OCI-LY7 (cell line): ENCODE results near the gene TMEM119. TPM values are rescaled to one million over a fixed set of nuclear protein-coding genes. Genes with fewer than 3 reads are reported as not detected.

Source experiments
- BruUV-seq: library from RNA; stranded (reverse); fragments of 400-500 nt; replicated peaks from 2 replicates; lab custom pipeline; 2021; lab: Mats Ljungman, UMichigan
- CTCF ChIA-PET: fragments of 300-600 bp; sonication (Branson Sonifier 250); formaldehyde crosslinking; loops from one replicate; lab custom pipeline; 2022; ENCODE audit warnings: antibody characterized with exemption; ENCODE audit not compliant: unreplicated experiment; lab: Charles Lee
- POLR2A ChIA-PET: fragments of 300-600 bp; sonication (Branson Sonifier 250); formaldehyde crosslinking; loops from one replicate; lab custom pipeline; 2022; ENCODE audit warnings: antibody characterized with exemption; lab: Charles Lee
- DNase-seq: peaks from one replicate; pipeline ENCODE4 v3.0.0-alpha.2; 2015; ENCODE audit warnings: low spot score
- H2AFZ ChIP-seq: fragments of 200-600 bp; sonication (generic), shearing (Covaris generic); 2 replicates; pipeline ENCODE4 v1.6.1; 2014; ENCODE audit warnings: mild to moderate bottlenecking, antibody characterized with exemption, low read length, moderate library complexity
- H3K27ac ChIP-seq: fragments of 200-600 bp; sonication (generic); 2 replicates; pipeline ENCODE4 v1.5.1; 2014; ENCODE audit warnings: mixed run types, low read depth, mild to moderate bottlenecking, moderate library complexity, low read length, inconsistent platforms; ENCODE audit not compliant: poor library complexity, severe bottlenecking
- H3K36me3 ChIP-seq: fragments of 200-600 bp; sonication (generic); 2 replicates; pipeline ENCODE4 v1.6.1; 2014; ENCODE audit warnings: mild to moderate bottlenecking, antibody characterized with exemption, low read length, moderate library complexity, mixed read lengths; ENCODE audit not compliant: insufficient read depth
- H3K4me1 ChIP-seq: fragments of 200-600 bp; sonication (generic); 2 replicates; pipeline ENCODE4 v1.5.1; 2014; ENCODE audit warnings: mild to moderate bottlenecking, low read length; ENCODE audit not compliant: insufficient read depth, poor library complexity, severe bottlenecking
- H3K4me2 ChIP-seq: fragments of 200-600 bp; sonication (generic); 2 replicates; pipeline ENCODE4 v1.6.1; 2014; ENCODE audit warnings: mild to moderate bottlenecking, low read length
- H3K4me3 ChIP-seq: fragments of 200-600 bp; sonication (generic); 2 replicates; pipeline ENCODE4 v1.5.1; 2014; ENCODE audit warnings: mild to moderate bottlenecking, low read depth, low read length; ENCODE audit not compliant: poor library complexity, severe bottlenecking
- H3K79me2 ChIP-seq: fragments of 200-600 bp; sonication (generic); 2 replicates; pipeline ENCODE4 v1.6.1; 2016; ENCODE audit warnings: low read depth, mild to moderate bottlenecking, low read length, moderate library complexity, mixed read lengths; ENCODE audit not compliant: insufficient read depth
- H3K9me2 ChIP-seq: fragments of 200-600 bp; sonication (generic); 2 replicates; pipeline ENCODE4 v1.6.1; 2016; ENCODE audit warnings: mild to moderate bottlenecking, low read length, mixed read lengths; ENCODE audit not compliant: insufficient read depth
- H3K9me3 ChIP-seq: fragments of 200-600 bp; sonication (generic); 2 replicates; pipeline ENCODE4 v1.6.1; 2014; ENCODE audit warnings: mild to moderate bottlenecking, mixed run types, low read length, mixed read lengths
- H4K20me1 ChIP-seq: fragments of 200-600 bp; sonication (generic); 2 replicates; pipeline ENCODE4 v1.6.1; 2014; ENCODE audit warnings: mild to moderate bottlenecking, antibody characterized with exemption, low read length, moderate library complexity, mixed read lengths; ENCODE audit not compliant: insufficient read depth
- EZH2phosphoT487 ChIP-seq: fragments of 200-600 bp; sonication (generic); IDR thresholded peaks from 2 replicates; pipeline ENCODE4 v1.6.1; 2018; ENCODE audit warnings: low read depth, borderline replicate concordance, mild to moderate bottlenecking, mixed run types, antibody characterized with exemption, low read length, moderate library complexity, mixed read lengths
- intact Hi-C: fragments of 100-400 bp; cut with micrococcal nuclease; formaldehyde crosslinking; loops from one replicate; pipeline ENCODE4 v1.10.0; 2022; ENCODE audit not compliant: unreplicated experiment
- total RNA-seq, 2 experiments: library from RNA; depleted of rRNA in 1 of 2; stranded (reverse); fragments of >200 nt in 1 of 2; shearing (Covaris generic) in 1 of 2; gene quantifications; 2 replicates each; pipeline ENCODE4 v1.2.3, GENCODE V29; 2014 to 2022
- TF ChIP-seq, protein P1 (sequence below): fragments of 200-600 bp; sonication (generic); conservative IDR thresholded peaks from 2 replicates; pipeline ENCODE4 v1.5.1; 2014; ENCODE audit warnings: mild to moderate bottlenecking, antibody characterized with exemption, low read length, moderate library complexity, mixed read lengths

TMEM119 gene
- total RNA-seq, 2 experiments from 2014 or later, result not detected

DNA sequence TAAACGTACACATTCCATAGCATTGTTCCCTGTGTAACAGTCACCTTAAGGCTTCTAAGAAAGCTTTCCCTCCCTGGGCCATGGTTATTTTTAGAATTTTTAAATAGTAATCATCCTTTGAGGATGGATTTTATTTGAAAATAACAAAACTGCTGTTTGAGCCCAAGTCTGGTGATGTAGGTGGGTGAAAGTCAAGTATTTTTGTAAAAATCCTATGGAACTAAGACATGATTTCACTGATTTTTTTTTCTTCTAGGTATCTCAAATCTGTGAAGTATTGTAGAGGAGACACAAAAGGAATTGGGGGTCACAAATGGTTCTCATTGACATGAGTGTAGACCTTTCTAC lies 34.1 kb downstream of the TMEM119 start:
- no peak for DNase-seq
- ChIA-PET POLR2A (interaction anchor here (1.1 to 15.0 kb wide), 4 partner anchors 54 to 167 kb away, joined by 3 to 309 read pairs (median 8); partner anchors contain the start of gene SELPLG), CTCF (interaction anchor here (0.6 to 1.0 kb wide), 2 partner anchors 54 to 1608 kb away, joined by 3 to 4 read pairs; partner anchors contain the start of gene TMEM263)
- peaks cover 60% of the 10 kb centered on the region for H3K4me1 ChIP-seq
- H3K79me2 ChIP-seq, result peaks cover 55% of the 10 kb centered on the region
- H3K36me3 ChIP-seq, result peaks cover 50% of the 10 kb centered on the region
- no peak overlapping the region for H2AFZ ChIP-seq
- H3K9me2 ChIP-seq, result no peaks in the 10 kb centered on the region
- no TSS peak for BruUV-seq
- TF ChIP-seq, protein P1, sequence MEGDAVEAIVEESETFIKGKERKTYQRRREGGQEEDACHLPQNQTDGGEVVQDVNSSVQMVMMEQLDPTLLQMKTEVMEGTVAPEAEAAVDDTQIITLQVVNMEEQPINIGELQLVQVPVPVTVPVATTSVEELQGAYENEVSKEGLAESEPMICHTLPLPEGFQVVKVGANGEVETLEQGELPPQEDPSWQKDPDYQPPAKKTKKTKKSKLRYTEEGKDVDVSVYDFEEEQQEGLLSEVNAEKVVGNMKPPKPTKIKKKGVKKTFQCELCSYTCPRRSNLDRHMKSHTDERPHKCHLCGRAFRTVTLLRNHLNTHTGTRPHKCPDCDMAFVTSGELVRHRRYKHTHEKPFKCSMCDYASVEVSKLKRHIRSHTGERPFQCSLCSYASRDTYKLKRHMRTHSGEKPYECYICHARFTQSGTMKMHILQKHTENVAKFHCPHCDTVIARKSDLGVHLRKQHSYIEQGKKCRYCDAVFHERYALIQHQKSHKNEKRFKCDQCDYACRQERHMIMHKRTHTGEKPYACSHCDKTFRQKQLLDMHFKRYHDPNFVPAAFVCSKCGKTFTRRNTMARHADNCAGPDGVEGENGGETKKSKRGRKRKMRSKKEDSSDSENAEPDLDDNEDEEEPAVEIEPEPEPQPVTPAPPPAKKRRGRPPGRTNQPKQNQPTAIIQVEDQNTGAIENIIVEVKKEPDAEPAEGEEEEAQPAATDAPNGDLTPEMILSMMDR, result peak; percentile 67; the same call in 1 of the 2 replicates
- no peak for TF ChIP-seq EZH2phosphoT487
- peak overlapping the region; percentile 93 for H3K27ac ChIP-seq
- no peaks in the 10 kb centered on the region for H3K9me3 ChIP-seq
- intact Hi-C loops, result loop anchor here (1.0 to 5.0 kb wide), 9 partner anchors 55 to 529 kb away; partner anchors contain the start of genes ALKBH2, CORO1C and SSH1
- H3K4me2 ChIP-seq, result peak overlapping the region; percentile 83
- peaks cover 5% of the 10 kb centered on the region; the same call in 1 of the 2 replicates for H4K20me1 ChIP-seq
- H3K4me3 ChIP-seq, result peak overlapping the region; percentile 79

DNA sequence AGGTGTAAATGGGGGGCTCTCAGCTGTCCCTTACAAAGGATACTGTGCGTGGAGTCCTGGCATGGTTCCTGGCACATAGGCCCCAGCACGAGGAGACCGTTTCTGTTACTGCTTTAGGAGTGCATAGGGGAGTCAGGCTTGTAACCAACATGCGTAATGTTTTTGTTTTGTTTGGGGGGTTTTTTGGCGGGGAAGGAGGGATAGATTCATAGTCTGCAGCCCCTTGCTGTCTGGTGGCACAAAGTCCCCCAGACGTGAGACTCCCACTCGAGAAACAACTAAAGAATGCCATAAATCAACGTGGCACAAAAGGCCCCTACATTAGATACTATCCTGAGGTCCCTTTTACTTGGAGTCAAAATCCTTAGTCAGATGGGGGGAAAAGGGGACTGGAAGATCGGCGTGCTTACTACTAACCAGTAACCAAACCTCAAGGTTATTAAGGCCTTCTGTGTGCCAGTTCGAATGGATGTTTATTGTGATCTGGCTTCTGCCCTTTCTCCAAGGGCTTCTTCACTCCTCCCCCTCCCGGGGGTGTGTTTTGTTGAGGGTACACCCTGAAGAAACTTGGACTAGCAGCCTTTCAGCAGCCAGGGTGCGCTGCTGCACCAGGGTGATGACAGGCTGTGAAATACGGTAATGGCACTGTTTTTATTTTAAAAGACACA lies 34.6 kb downstream of the TMEM119 start:
- no peak for TF ChIP-seq EZH2phosphoT487
- TF ChIP-seq, protein P1, result peak; percentile 96
- Histone ChIP-seq H3K9me3 (no peaks in the 10 kb centered on the region), H3K4me2 (peak overlapping the region; percentile 83), H3K4me3 (peak overlapping the region; percentile 79), H3K9me2 (no peaks in the 10 kb centered on the region), H2AFZ (no peak overlapping the region), H3K4me1 (peaks cover 59% of the 10 kb centered on the region), H3K79me2 (peaks cover 60% of the 10 kb centered on the region), H3K36me3 (peaks cover 52% of the 10 kb centered on the region), H4K20me1 (peaks cover 5% of the 10 kb centered on the region; the same call in 1 of the 2 replicates), H3K27ac (peak overlapping the region; percentile 93)
- POLR2A ChIA-PET, result interaction anchor here (1.2 to 15.0 kb wide), 4 partner anchors 22 to 100 kb away, joined by 3 to 309 read pairs (median 8); partner anchors contain the start of gene SELPLG
- CTCF ChIA-PET, result interaction anchor here (1.0 kb wide), 1 partner anchor 55 kb away, joined by 4 read pairs; no protein-coding TSS in a partner anchor
- intact Hi-C loops, result loop anchor here (1.0 to 5.0 kb wide), 9 partner anchors 55 to 530 kb away; partner anchors contain the start of genes ALKBH2, CORO1C and SSH1
- BruUV-seq, result TSS peak; percentile 66
- DNase-seq, result peak; percentile 93
